Activated CD4-positive, alpha-beta memory T cell treated with anti-CD3 and anti-CD28 coated beads for 36 hours (primary cell): ENCODE data around the gene PAX6. TPM values are rescaled to one million over a fixed set of nuclear protein-coding genes. Genes with fewer than 3 reads are reported as not detected.

Experiments
- CTCF ChIA-PET: fragments of 350-600 bp; sonication (Branson Sonifier 250); formaldehyde crosslinking; loops from one replicate; lab custom pipeline; 2021; ENCODE audit warnings: antibody characterized with exemption, inconsistent platforms; lab: Charles Lee
- POLR2A ChIA-PET: fragments of 350-600 bp; sonication (Branson Sonifier 250); formaldehyde crosslinking; loops from one replicate; lab custom pipeline; 2021; ENCODE audit warnings: antibody characterized with exemption; lab: Charles Lee
- DNase-seq: peaks from one replicate; pipeline ENCODE4 v3.0.0-alpha.2; 2020
- H3K27ac Mint-ChIP-seq: one replicate; pipeline ENCODE4 v1.8.0; 2021; ENCODE audit warnings: mixed read lengths
- H3K27me3 Mint-ChIP-seq: one replicate; pipeline ENCODE4 v1.8.0; 2021; ENCODE audit warnings: mixed read lengths
- H3K36me3 Mint-ChIP-seq: one replicate; pipeline ENCODE4 v1.8.0; 2021; ENCODE audit warnings: mixed read lengths
- H3K4me1 Mint-ChIP-seq: one replicate; pipeline ENCODE4 v1.8.0; 2021; ENCODE audit warnings: low read depth, mixed read lengths
- H3K4me3 Mint-ChIP-seq: one replicate; pipeline ENCODE4 v1.8.0; 2021; ENCODE audit warnings: mild to moderate bottlenecking, mixed read lengths
- H3K9me3 Mint-ChIP-seq: one replicate; pipeline ENCODE4 v1.8.0; 2021; ENCODE audit warnings: mixed read lengths
- intact Hi-C: fragments of 100-400 bp; cut with micrococcal nuclease; formaldehyde crosslinking; loops from one replicate; pipeline ENCODE4 v1.15.1; 2023
- total RNA-seq, 2 experiments: library from RNA; stranded (reverse); gene quantifications; one replicate each; pipeline ENCODE4 v1.2.3, GENCODE V29; 2021

Gene PAX6
- total RNA-seq, 2 experiments from 2014 or later, result not detected

- H3K9me3 Mint-ChIP-seq, result peaks cover 3% of the 10 kb centered on the region
- intact Hi-C loops, result no loop called here
These were observed 5.4 kb downstream of the PAX6 start for GRCh38 chr11:31805629-31806185.

DNA sequence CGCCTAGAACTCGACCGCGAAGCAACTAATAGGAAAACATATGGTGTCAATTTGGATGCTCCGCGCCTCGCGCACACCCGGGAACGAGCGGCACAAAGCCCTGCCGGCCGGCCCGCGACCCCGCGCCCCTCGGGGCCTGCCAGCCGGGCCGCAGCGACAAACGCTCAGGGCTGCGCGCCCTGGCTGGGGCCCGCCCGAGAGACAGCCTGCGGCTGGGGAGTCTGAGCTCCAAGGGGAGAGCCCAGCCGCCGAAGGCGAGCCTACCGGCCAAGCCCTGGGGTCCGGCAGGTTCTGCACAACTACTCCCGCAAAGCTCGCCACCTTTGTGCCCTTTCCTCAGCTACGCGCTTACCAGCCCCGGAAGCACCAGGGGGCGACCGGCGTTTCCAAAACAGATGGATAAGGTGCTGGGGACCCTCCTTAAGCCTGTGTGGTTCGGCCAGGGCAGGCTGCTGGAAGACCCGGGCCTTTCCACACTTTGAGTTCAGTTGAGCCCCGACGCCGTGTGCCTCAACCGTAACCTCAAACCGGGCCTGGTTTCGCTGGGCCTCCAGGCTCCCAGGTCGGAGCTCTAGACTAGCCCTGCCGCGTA lies 6.0 kb downstream of the PAX6 start:
- H3K4me3 Mint-ChIP-seq, result peak overlapping the region; percentile 17
- H3K36me3 Mint-ChIP-seq, result peaks cover 13% of the 10 kb centered on the region
- H3K9me3 Mint-ChIP-seq, result peaks cover 7% of the 10 kb centered on the region
- intact Hi-C loops, result no loop called here
- no peak for DNase-seq
- peaks cover 31% of the 10 kb centered on the region for H3K4me1 Mint-ChIP-seq
- CTCF ChIA-PET, result no interaction called here
- H3K27ac Mint-ChIP-seq, result no peak overlapping the region
- H3K27me3 Mint-ChIP-seq, result peaks cover 80% of the 10 kb centered on the region
- POLR2A ChIA-PET, result interaction anchor here (0.9 kb wide), 1 partner anchor 17 kb away, joined by 3 read pairs; no protein-coding TSS in a partner anchor

More at GRCh38 chr11:31805629-31806185, 5.4 kb downstream of the PAX6 start:
- Mint-ChIP-seq H3K36me3 (peaks cover 7% of the 10 kb centered on the region), H3K27me3 (peaks cover 77% of the 10 kb centered on the region), H3K27ac (no peak overlapping the region), H3K4me1 (peaks cover 27% of the 10 kb centered on the region), H3K4me3 (no peak overlapping the region)
- CTCF ChIA-PET, result no interaction called here
- no peak for DNase-seq
- POLR2A ChIA-PET, result no interaction called here

- POLR2A ChIA-PET, result interaction anchor here (0.9 kb wide), 1 partner anchor 18 kb away, joined by 3 read pairs; no protein-coding TSS in a partner anchor
These were observed 6.6 kb downstream of the PAX6 start for GRCh38 chr11:31804312-31805036.

DNA sequence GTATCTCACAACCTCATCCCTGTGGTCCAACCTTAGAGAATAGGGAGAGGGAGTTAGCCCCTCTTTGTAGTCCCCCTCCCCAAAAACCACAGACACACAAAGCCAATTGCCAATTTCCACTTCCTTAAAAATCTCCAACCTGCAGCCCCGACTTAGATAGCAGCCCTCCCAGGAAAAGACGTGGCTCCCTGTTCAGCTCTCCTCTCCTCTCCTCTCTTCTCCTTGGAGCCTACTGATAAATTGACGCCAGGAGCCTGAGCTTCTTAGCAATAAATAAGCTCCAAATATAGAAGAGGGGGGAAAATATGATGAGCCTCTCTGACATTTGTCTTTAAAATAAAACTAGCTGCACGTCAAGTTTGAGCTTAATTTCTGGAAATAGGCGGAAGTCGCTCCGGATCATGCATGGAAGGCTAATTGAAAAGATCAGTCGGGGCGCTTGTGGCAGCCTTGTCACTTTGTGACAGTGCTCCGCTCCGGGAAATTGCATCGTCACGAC lies 7.3 kb downstream of the PAX6 start:
- H3K9me3 Mint-ChIP-seq, result peaks cover 7% of the 10 kb centered on the region
- H3K36me3 Mint-ChIP-seq, result peaks cover 16% of the 10 kb centered on the region
- POLR2A ChIA-PET, result no interaction called here
- CTCF ChIA-PET, result no interaction called here
- peak overlapping the region; percentile 17 for H3K4me3 Mint-ChIP-seq
- H3K27ac Mint-ChIP-seq, result peak overlapping the region; percentile 6
- intact Hi-C loops, result loop anchor here (1.0 to 5.0 kb wide), 2 partner anchors 13 to 633 kb away; partner anchors contain the start of gene WT1
- peaks cover 31% of the 10 kb centered on the region for H3K4me1 Mint-ChIP-seq
- peaks cover 80% of the 10 kb centered on the region for H3K27me3 Mint-ChIP-seq
- DNase-seq, result no peak

More at GRCh38 chr11:31804312-31805036, 6.6 kb downstream of the PAX6 start:
- peaks cover 82% of the 10 kb centered on the region for H3K27me3 Mint-ChIP-seq
- CTCF ChIA-PET, result no interaction called here
- no peak for DNase-seq
- H3K36me3 Mint-ChIP-seq, result peaks cover 16% of the 10 kb centered on the region
- H3K9me3 Mint-ChIP-seq, result peaks cover 7% of the 10 kb centered on the region
- intact Hi-C loops, result loop anchor here (1.0 to 5.0 kb wide), 2 partner anchors 13 to 633 kb away; partner anchors contain the start of gene WT1
- H3K4me3 Mint-ChIP-seq, result peak overlapping the region; percentile 17
- H3K27ac Mint-ChIP-seq, result peak overlapping the region; percentile 6
- H3K4me1 Mint-ChIP-seq, result peaks cover 33% of the 10 kb centered on the region

DNA sequence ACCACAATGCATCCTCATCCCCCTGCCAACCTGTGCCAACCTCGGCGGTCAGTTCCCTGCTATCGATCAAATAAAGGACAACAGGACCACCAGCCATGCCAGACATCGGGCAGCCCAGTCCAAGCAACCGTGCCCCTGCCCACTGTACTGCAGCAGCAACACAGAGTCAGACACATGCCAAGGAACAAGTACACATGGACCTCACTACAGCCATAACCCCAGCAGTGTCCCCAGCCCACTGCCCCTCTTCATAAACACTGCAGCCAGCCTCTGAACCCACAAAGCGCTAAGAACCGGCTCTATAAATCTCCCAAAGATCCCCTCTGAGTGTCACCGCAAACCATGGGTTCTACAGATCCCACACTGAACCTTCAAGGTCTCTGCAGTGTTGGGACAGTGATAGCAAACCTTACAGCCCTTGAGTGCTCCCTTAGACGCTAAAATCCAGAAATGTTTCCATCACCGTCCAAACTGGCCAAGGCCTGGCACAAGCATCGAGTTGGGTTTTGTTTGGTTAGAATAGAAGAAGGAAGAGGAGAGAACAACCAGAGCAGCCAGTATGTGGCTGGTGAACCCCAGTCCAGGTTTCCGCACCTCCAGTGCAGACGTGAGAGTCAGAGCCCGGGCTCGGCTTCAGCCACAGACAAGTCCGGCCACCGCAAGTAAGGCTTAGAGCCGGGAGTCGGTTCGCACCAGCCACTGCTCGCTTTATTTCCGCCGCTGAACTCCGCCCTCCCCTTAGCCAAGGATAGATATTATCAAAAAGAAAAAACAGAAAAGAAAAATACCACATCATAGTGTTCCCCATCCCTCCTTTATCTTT lies 7.9 kb downstream of the PAX6 start:
- ChIA-PET CTCF (no interaction called here), POLR2A (no interaction called here)
- Mint-ChIP-seq H3K4me1 (peaks cover 36% of the 10 kb centered on the region), H3K4me3 (peak overlapping the region; percentile 35), H3K36me3 (peaks cover 17% of the 10 kb centered on the region), H3K27me3 (peaks cover 77% of the 10 kb centered on the region), H3K27ac (no peak overlapping the region), H3K9me3 (peaks cover 7% of the 10 kb centered on the region)
- DNase-seq, result no peak
- intact Hi-C loops, result loop anchor here (5.0 kb wide), 1 partner anchor 634 kb away; the partner anchor contains the start of gene WT1

DNA sequence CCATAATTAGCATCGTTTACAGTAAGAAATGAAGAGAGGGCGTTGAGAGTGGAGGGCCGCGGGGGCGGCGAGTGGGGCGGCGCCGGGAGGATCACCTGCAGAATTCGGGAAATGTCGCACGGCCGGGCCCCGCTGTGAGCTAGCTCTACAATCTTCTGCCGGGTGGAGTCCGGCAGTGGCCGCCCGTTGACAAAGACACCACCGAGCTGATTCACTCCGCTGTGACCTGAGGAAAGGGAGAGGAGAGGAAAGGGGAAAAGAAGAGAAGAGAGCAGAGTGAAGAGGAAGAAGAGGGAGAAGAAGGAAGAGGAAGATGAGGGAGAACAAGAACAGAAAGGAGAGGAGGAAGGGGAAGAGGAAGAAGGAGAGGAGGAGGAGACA lies 8.5 kb downstream of the PAX6 start:
- ChIA-PET POLR2A (no interaction called here), CTCF (no interaction called here)
- Mint-ChIP-seq H3K4me1 (peaks cover 40% of the 10 kb centered on the region), H3K27me3 (peaks cover 75% of the 10 kb centered on the region), H3K36me3 (peaks cover 20% of the 10 kb centered on the region), H3K9me3 (peaks cover 7% of the 10 kb centered on the region), H3K27ac (no peak overlapping the region), H3K4me3 (no peak overlapping the region)
- intact Hi-C loops, result loop anchor here (5.0 kb wide), 1 partner anchor 635 kb away; the partner anchor contains the start of gene WT1
- DNase-seq, result no peak

DNA sequence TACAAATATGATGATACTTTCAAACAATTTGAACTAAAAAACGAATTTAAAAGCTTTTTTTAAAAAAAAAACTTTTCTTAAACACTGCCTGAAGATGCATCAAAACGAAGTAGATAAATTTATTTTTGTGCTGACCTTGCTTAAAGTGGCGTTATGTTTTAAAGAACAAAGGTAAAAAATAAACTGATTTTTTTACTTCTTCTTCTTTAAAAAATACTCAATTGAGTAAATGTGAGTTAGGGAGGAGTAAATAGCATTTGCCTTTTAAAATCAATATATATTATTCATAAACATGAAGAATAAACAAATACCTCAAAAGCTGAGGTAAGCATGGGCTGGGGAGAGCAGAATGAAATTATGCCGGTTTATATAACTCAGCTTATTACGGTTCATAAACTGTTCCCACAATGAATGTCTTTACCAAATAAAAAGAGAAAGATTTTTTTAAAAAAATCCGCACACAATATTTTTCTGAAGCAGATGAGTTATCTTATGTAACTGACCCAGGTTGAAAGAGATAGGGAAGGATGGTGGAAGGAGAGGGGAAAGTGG lies 9.0 kb downstream of the PAX6 start:
- Mint-ChIP-seq H3K36me3 (peaks cover 20% of the 10 kb centered on the region), H3K4me1 (peaks cover 42% of the 10 kb centered on the region), H3K9me3 (peaks cover 7% of the 10 kb centered on the region), H3K27me3 (peaks cover 74% of the 10 kb centered on the region), H3K4me3 (no peak overlapping the region), H3K27ac (no peak overlapping the region)
- intact Hi-C loops, result loop anchor here (2.0 to 5.0 kb wide), 2 partner anchors 13 to 635 kb away; partner anchors contain the start of gene WT1
- POLR2A ChIA-PET, result no interaction called here
- DNase-seq, result no peak
- CTCF ChIA-PET, result no interaction called here

- Mint-ChIP-seq H3K9me3 (peaks cover 7% of the 10 kb centered on the region), H3K4me3 (no peak overlapping the region), H3K27ac (no peak overlapping the region)
These were observed 9.8 kb downstream of the PAX6 start for GRCh38 chr11:31801298-31801702.

DNA sequence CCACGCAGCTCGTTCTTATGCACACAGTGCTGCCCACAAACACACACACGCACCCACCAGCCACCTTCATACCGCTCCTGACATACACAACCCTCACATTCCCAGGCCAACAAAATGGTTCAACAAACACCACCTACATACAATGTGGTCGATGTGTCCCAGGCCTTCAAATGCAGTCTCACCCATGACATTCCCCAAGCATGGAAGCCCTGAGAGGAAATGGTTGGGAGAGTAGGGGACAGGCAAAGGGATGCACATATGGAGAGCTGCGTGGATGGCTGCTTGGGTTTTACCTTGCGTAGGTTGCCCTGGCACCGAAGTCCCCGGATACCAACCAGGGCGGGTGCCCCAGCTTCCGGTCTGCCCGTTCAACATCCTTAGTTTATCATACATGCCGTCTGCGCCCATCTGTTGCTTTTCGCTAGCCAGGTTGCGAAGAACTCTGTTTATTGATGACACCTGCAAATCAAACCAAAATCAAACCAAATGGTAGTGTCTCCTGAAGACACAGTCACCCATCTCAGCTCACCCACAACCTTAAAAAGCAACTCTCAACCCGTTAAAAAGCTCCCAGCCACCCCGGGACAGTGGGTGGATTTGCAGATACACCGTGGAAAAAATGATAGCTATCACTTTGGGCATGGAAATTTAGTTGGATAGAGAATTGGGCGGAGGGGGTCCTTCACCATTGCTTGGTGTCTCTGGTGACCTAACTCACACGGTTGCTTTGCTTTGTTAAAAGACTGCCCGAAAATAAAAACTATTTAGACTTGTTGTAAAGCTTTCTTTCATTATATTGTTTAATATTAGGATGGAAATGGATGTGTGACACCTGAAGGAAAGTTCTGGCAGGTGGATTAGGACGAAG lies 10.5 kb downstream of the PAX6 start:
- intact Hi-C loops, result loop anchor here (2.0 to 5.0 kb wide), 2 partner anchors 14 to 637 kb away; partner anchors contain the start of gene WT1
- no peak overlapping the region for H3K4me3 Mint-ChIP-seq
- peak overlapping the region; percentile 29 for H3K27ac Mint-ChIP-seq
- H3K36me3 Mint-ChIP-seq, result peaks cover 23% of the 10 kb centered on the region
- ChIA-PET POLR2A (no interaction called here), CTCF (interaction anchor here (1.1 kb wide), 1 partner anchor 9 kb away, joined by 3 read pairs; no protein-coding TSS in a partner anchor)
- peaks cover 47% of the 10 kb centered on the region for H3K4me1 Mint-ChIP-seq
- peaks cover 7% of the 10 kb centered on the region for H3K9me3 Mint-ChIP-seq
- H3K27me3 Mint-ChIP-seq, result peaks cover 77% of the 10 kb centered on the region
- no peak for DNase-seq

More at GRCh38 chr11:31801298-31801702, 9.8 kb downstream of the PAX6 start:
- Mint-ChIP-seq H3K36me3 (peaks cover 23% of the 10 kb centered on the region), H3K4me1 (peaks cover 47% of the 10 kb centered on the region), H3K27me3 (peaks cover 72% of the 10 kb centered on the region)
- ChIA-PET CTCF (interaction anchor here (1.1 kb wide), 1 partner anchor 8 kb away, joined by 3 read pairs; no protein-coding TSS in a partner anchor), POLR2A (no interaction called here)
- DNase-seq, result no peak
- intact Hi-C loops, result loop anchor here (2.0 to 5.0 kb wide), 2 partner anchors 14 to 636 kb away; partner anchors contain the start of gene WT1
